Measurements from ENCODE around the gene ERAP2.

Gene ERAP2

GRCh38 chr5:96909435-96909834 lies 33.1 kb downstream of the ERAP2 start:
- TF ChIP-seq CEBPB (IDR thresholded peaks at IDR 0.05) (no peak), YY1 (IDR thresholded peaks at IDR 0.05; ENCODE audit: low read depth) (no peak), TAF1 (IDR thresholded peaks at IDR 0.05; ENCODE audit: low read depth) (no peak), NFIC (IDR thresholded peaks at IDR 0.05) (no peak), TEAD4 (IDR thresholded peaks at IDR 0.05) (no peak), ZBTB7A (IDR thresholded peaks at IDR 0.05; ENCODE audit: low read depth) (no peak), EGR1 (IDR thresholded peaks at IDR 0.05) (no peak), RAD21 (IDR thresholded peaks at IDR 0.05; ENCODE audit: low read depth) (no peak), USF1 (IDR thresholded peaks at IDR 0.05) (no peak)

- TF ChIP-seq CEBPB (IDR thresholded peaks at IDR 0.05) (no peak), TCF12 (IDR thresholded peaks at IDR 0.05; ENCODE audit: low read depth) (no peak), RAD21 (IDR thresholded peaks at IDR 0.05; ENCODE audit: low read depth) (no peak), EP300 (IDR thresholded peaks at IDR 0.05; ENCODE audit: borderline replicate concordance) (no peak), ZBTB7A (IDR thresholded peaks at IDR 0.05; ENCODE audit: low read depth) (no peak), TEAD4 (IDR thresholded peaks at IDR 0.05) (no peak), FOXM1 (IDR thresholded peaks at IDR 0.05; ENCODE audit: borderline replicate concordance, low read depth) (no peak), YY1 (IDR thresholded peaks at IDR 0.05; ENCODE audit: low read depth) (no peak), EGR1 (IDR thresholded peaks at IDR 0.05) (no peak), CREB1 (IDR thresholded peaks at IDR 0.05; ENCODE audit: low read depth) (no peak)
These were observed 34.8 kb downstream of the ERAP2 start for GRCh38 chr5:96911139-96911538.

GRCh38 chr5:96913233-96913632 lies 36.9 kb downstream of the ERAP2 start:
- TF ChIP-seq EP300 (IDR thresholded peaks at IDR 0.05; ENCODE audit: borderline replicate concordance) (no peak), CREB1 (IDR thresholded peaks at IDR 0.05; ENCODE audit: low read depth) (no peak), YY1 (IDR thresholded peaks at IDR 0.05; ENCODE audit: low read depth) (no peak), RAD21 (IDR thresholded peaks at IDR 0.05; ENCODE audit: low read depth) (no peak), ZBTB7A (IDR thresholded peaks at IDR 0.05; ENCODE audit: low read depth) (no peak), NFIC (IDR thresholded peaks at IDR 0.05) (no peak), TCF12 (IDR thresholded peaks at IDR 0.05; ENCODE audit: low read depth) (no peak), EGR1 (IDR thresholded peaks at IDR 0.05) (no peak), MAX (IDR thresholded peaks at IDR 0.05) (no peak)

GRCh38 chr5:96919754-96920197 lies 43.5 kb downstream of the ERAP2 start:
- TF ChIP-seq FOXM1 (IDR thresholded peaks at IDR 0.05; ENCODE audit: borderline replicate concordance, low read depth): no peak

- TF ChIP-seq RAD21 (IDR thresholded peaks at IDR 0.05; ENCODE audit: low read depth): no peak
- no peak for TF ChIP-seq EGR1 (IDR thresholded peaks at IDR 0.05)
- no peak for TF ChIP-seq FOXM1 (IDR thresholded peaks at IDR 0.05; ENCODE audit: borderline replicate concordance, low read depth)
- no peak for TF ChIP-seq USF1 (IDR thresholded peaks at IDR 0.05)
- TF ChIP-seq REST (IDR thresholded peaks at IDR 0.05; ENCODE audit: low read depth): no peak
- no peak for TF ChIP-seq TCF12 (IDR thresholded peaks at IDR 0.05; ENCODE audit: low read depth)
- no peak for TF ChIP-seq TEAD4 (IDR thresholded peaks at IDR 0.05)
- TF ChIP-seq YY1 (IDR thresholded peaks at IDR 0.05; ENCODE audit: low read depth): no peak
- TF ChIP-seq ZBTB7A (IDR thresholded peaks at IDR 0.05; ENCODE audit: low read depth): no peak
These were observed 44.5 kb downstream of the ERAP2 start for GRCh38 chr5:96920744-96921355.

- TF ChIP-seq USF1 (IDR thresholded peaks at IDR 0.05) (no peak), ZBTB7A (IDR thresholded peaks at IDR 0.05; ENCODE audit: low read depth) (no peak), FOXM1 (IDR thresholded peaks at IDR 0.05; ENCODE audit: borderline replicate concordance, low read depth) (no peak), TCF12 (IDR thresholded peaks at IDR 0.05; ENCODE audit: low read depth) (no peak), NFIC (IDR thresholded peaks at IDR 0.05) (no peak), YY1 (IDR thresholded peaks at IDR 0.05; ENCODE audit: low read depth) (no peak), REST (IDR thresholded peaks at IDR 0.05; ENCODE audit: low read depth) (no peak), CREB1 (IDR thresholded peaks at IDR 0.05; ENCODE audit: low read depth) (no peak), EGR1 (IDR thresholded peaks at IDR 0.05) (no peak), CEBPB (IDR thresholded peaks at IDR 0.05) (no peak), TEAD4 (IDR thresholded peaks at IDR 0.05) (no peak), RAD21 (IDR thresholded peaks at IDR 0.05; ENCODE audit: low read depth) (no peak), TAF1 (IDR thresholded peaks at IDR 0.05; ENCODE audit: low read depth) (no peak), MAX (IDR thresholded peaks at IDR 0.05) (no peak)
These were observed 46.4 kb downstream of the ERAP2 start for GRCh38 chr5:96922499-96923244.
